Upper lobe of left lung (tissue), 4 donors: ENCODE data around the gene PSAPL1.

Source experiments
- EP300 ChIP-seq, 4 donors: sonication (generic); formaldehyde crosslinking; IDR thresholded peaks; one replicate each; pipeline ENCODE4 v1.5.1; 2017; ENCODE audit warnings: antibody characterized with exemption in 4 of 4, control low read depth in 2 of 4
- POLR2A ChIP-seq, 4 donors: fragments of 450-650 bp; IDR thresholded peaks; one replicate each; pipeline ENCODE4 v1.5.1; 2016 to 2017; ENCODE audit warnings: antibody characterized with exemption in 4 of 4, mild to moderate bottlenecking in 2 of 4
- POLR2AphosphoS5 ChIP-seq, 2 donors: sonication (generic); formaldehyde crosslinking; IDR thresholded peaks; one replicate each; pipeline ENCODE4 v1.5.1; 2017; ENCODE audit warnings: antibody characterized with exemption in 2 of 2
- TF ChIP-seq, protein P1 (sequence below), 6 experiments: fragments of 450-650 bp in 4 of 6; fragments of 200-600 bp in 2 of 6; sonication (generic) in 2 of 6; IDR thresholded peaks; one replicate each; pipeline ENCODE4 v1.5.1; 2016 to 2019; ENCODE audit warnings: antibody characterized with exemption in 6 of 6

GRCh38 chr4:7418131-7418943 lies 16.4 kb downstream of the PSAPL1 start:
- TF ChIP-seq POLR2AphosphoS5 (IDR thresholded peaks at IDR 0.05) (no peak), EP300 (IDR thresholded peaks at IDR 0.05) (no peak), POLR2A (IDR thresholded peaks at IDR 0.05) (no peak)
- TF ChIP-seq, protein P1, sequence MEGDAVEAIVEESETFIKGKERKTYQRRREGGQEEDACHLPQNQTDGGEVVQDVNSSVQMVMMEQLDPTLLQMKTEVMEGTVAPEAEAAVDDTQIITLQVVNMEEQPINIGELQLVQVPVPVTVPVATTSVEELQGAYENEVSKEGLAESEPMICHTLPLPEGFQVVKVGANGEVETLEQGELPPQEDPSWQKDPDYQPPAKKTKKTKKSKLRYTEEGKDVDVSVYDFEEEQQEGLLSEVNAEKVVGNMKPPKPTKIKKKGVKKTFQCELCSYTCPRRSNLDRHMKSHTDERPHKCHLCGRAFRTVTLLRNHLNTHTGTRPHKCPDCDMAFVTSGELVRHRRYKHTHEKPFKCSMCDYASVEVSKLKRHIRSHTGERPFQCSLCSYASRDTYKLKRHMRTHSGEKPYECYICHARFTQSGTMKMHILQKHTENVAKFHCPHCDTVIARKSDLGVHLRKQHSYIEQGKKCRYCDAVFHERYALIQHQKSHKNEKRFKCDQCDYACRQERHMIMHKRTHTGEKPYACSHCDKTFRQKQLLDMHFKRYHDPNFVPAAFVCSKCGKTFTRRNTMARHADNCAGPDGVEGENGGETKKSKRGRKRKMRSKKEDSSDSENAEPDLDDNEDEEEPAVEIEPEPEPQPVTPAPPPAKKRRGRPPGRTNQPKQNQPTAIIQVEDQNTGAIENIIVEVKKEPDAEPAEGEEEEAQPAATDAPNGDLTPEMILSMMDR (IDR thresholded peaks at IDR 0.05), result no peak
